Type B pancreatic cell (in vitro differentiated cells): Measurements from ENCODE around the gene ADAMTS9. TPM values are rescaled to one million over a fixed set of nuclear protein-coding genes. Genes with fewer than 3 reads are reported as not detected.

Experiments
- DNase-seq: peaks from one replicate; pipeline ENCODE4 v3.0.0; 2021; ENCODE audit warnings: mixed read lengths; ENCODE audit not compliant: unreplicated experiment; ENCODE audit errors: extremely low spot score
- H3K27ac Mint-ChIP-seq: 2 replicates; pipeline ENCODE4 v1.8.0; 2021; ENCODE audit warnings: mild to moderate bottlenecking, mixed read lengths
- H3K27me3 Mint-ChIP-seq: 2 replicates; pipeline ENCODE4 v1.8.0; 2021; ENCODE audit warnings: mixed read lengths
- H3K36me3 Mint-ChIP-seq: 2 replicates; pipeline ENCODE4 v1.8.0; 2021; ENCODE audit warnings: mixed read lengths
- H3K4me1 Mint-ChIP-seq: one replicate; pipeline ENCODE4 v1.8.0; 2021; ENCODE audit warnings: mixed read lengths; ENCODE audit not compliant: unreplicated experiment
- H3K4me3 Mint-ChIP-seq: 2 replicates; pipeline ENCODE4 v1.8.0; 2021; ENCODE audit warnings: mild to moderate bottlenecking, mixed read lengths
- H3K9me3 Mint-ChIP-seq: 2 replicates; pipeline ENCODE4 v1.8.0; 2021; ENCODE audit warnings: mixed read lengths
- CTCF ChIP-seq: fragments of 200-600 bp; sonication (generic); conservative IDR thresholded peaks from 2 replicates; pipeline ENCODE4 v1.5.0; 2021; ENCODE audit warnings: antibody characterized with exemption, mild to moderate bottlenecking
- total RNA-seq: library from RNA; stranded (reverse); gene quantifications from 2 replicates; pipeline ENCODE4 v1.2.1, GENCODE V29; 2021; ENCODE audit warnings: low replicate concordance

The ADAMTS9 gene
- total RNA-seq, 1 donor from 2014 or later: 34.9 TPM

DNA sequence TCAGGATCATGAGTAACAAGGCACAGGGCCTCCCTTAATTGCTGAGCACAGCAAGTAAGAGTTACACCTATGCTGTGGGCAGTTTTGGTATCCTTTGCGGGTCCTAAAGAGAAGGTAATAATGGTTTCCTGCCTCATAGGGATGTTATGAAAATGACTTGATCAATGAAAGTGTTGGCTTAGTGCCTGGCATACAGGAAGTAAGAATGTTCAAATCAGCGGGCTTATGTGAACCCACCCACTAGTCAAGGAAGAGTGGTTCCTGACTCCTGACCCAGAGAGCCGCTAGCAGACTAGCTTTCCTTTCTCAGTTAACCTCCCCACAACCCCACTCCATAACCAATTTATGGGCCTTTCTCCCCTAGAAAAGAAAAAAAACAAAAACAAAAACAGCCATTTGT, 5.2 kb upstream of the ADAMTS9 start:
- no peak for TF ChIP-seq CTCF
- Mint-ChIP-seq H3K4me3 (no peak overlapping the region), H3K27me3 (peaks cover 22% of the 10 kb centered on the region), H3K9me3 (peaks cover 1% of the 10 kb centered on the region), H3K36me3 (no peaks in the 10 kb centered on the region), H3K27ac (no peak overlapping the region), H3K4me1 (peaks cover 21% of the 10 kb centered on the region)
- DNase-seq: no peak

- H3K4me3 Mint-ChIP-seq: no peak overlapping the region
- H3K4me1 Mint-ChIP-seq: peaks cover 29% of the 10 kb centered on the region
- no peaks in the 10 kb centered on the region for H3K36me3 Mint-ChIP-seq
- TF ChIP-seq CTCF: no peak
- no peaks in the 10 kb centered on the region for H3K9me3 Mint-ChIP-seq
- no peak for DNase-seq
- peaks cover 31% of the 10 kb centered on the region for H3K27me3 Mint-ChIP-seq
- H3K27ac Mint-ChIP-seq: no peak overlapping the region
Observed at GRCh38 chr3:64691051-64691450, 3.3 kb upstream of the ADAMTS9 start.

DNA sequence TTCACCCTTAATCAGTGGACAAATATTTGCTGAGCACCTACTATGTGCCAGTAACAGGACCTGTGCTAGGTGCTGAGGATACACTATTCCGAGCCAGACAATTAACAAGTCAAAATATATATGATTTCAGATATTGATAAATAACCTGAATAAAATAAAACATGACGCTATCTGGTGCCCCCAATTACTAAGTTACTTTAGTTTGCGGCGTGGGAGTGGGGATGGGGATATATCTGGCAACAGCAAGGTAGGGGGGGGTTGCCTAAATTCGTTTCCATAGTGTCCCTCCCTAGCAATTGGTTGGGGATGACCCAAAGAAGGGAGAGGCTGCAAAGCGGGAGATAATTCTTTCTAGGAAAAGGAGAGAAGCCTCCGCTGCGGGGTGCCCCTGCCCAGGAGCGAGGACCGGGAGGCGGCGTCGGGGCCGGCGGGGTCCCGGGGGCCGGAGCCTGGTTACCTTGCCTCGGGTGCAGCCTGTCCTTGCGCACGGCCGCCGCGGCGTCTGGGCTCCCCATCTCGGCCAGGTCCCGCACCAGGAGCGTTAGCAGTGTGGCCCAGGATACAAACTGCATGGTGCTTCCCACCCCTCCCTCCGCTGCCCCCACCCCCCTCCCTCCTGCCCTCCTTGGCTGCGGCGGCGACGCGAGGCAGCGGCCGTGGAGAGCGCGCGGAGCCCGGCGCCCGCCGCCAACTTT, 567 bp downstream of the ADAMTS9 start:
- Mint-ChIP-seq H3K9me3 (no peaks in the 10 kb centered on the region), H3K27me3 (peaks cover 54% of the 10 kb centered on the region), H3K4me1 (peaks cover 24% of the 10 kb centered on the region), H3K27ac (no peak overlapping the region), H3K4me3 (peak overlapping the region; percentile 93), H3K36me3 (no peaks in the 10 kb centered on the region)
- TF ChIP-seq CTCF: no peak
- DNase-seq: peak; percentile 69

- peak; percentile 22 for TF ChIP-seq CTCF
- Mint-ChIP-seq H3K27ac (peak overlapping the region; percentile 66), H3K9me3 (no peaks in the 10 kb centered on the region), H3K27me3 (peaks cover 51% of the 10 kb centered on the region), H3K36me3 (no peaks in the 10 kb centered on the region), H3K4me3 (peak overlapping the region; percentile 93), H3K4me1 (peaks cover 22% of the 10 kb centered on the region)
- DNase-seq: peak; percentile 71
Observed at GRCh38 chr3:64686446-64686908, 1.3 kb downstream of the ADAMTS9 start.

GRCh38 chr3:64685800-64686445, 1.9 kb downstream of the ADAMTS9 start:
- Mint-ChIP-seq H3K4me3 (peak overlapping the region; percentile 93), H3K9me3 (no peaks in the 10 kb centered on the region), H3K27me3 (peaks cover 49% of the 10 kb centered on the region), H3K4me1 (peaks cover 17% of the 10 kb centered on the region), H3K36me3 (no peaks in the 10 kb centered on the region), H3K27ac (peak overlapping the region; percentile 66)
- DNase-seq: peak; percentile 89
- TF ChIP-seq CTCF: peak; percentile 48
